MM.1S (cell line): ENCODE measurements around the gene FILIP1.

ENCODE experiments used
- DNase-seq: peaks from one replicate; pipeline ENCODE4 v3.0.0-alpha.2; 2015
- H2AFZ ChIP-seq: fragments of 300-600 bp; sonication (generic); 2 replicates; pipeline ENCODE4 v1.6.0; 2016; ENCODE audit warnings: antibody characterized with exemption, low read length
- H3F3A ChIP-seq: fragments of 300-600 bp; sonication (generic); 2 replicates; pipeline ENCODE4 v1.6.1; 2016; ENCODE audit warnings: mild to moderate bottlenecking, antibody characterized with exemption, low read length, moderate library complexity, mixed read lengths; ENCODE audit not compliant: insufficient read depth
- H3K27ac ChIP-seq: fragments of 300-600 bp; sonication (generic); 2 replicates; pipeline ENCODE4 v1.5.1; 2016; ENCODE audit warnings: mild to moderate bottlenecking, low read length
- H3K27me3 ChIP-seq: fragments of 300-600 bp; sonication (generic); replicated peaks from 2 replicates; pipeline ENCODE4 v1.6.0; 2016; ENCODE audit warnings: low read length; ENCODE audit not compliant: insufficient read depth
- H3K36me3 ChIP-seq: fragments of 300-600 bp; sonication (generic); replicated peaks from 2 replicates; pipeline ENCODE4 v1.6.1; 2016; ENCODE audit warnings: mild to moderate bottlenecking, low read length, mixed read lengths; ENCODE audit not compliant: insufficient read depth
- H3K4me1 ChIP-seq: fragments of 300-600 bp; sonication (generic); 2 replicates; pipeline ENCODE4 v1.6.1; 2016; ENCODE audit warnings: low read length, mixed read lengths
- H3K4me2 ChIP-seq: fragments of 300-600 bp; sonication (generic); 2 replicates; pipeline ENCODE4 v1.6.0; 2016; ENCODE audit warnings: low read depth, low read length
- H3K4me3 ChIP-seq: fragments of 300-600 bp; sonication (generic); 2 replicates; pipeline ENCODE4 v1.5.1; 2016; ENCODE audit warnings: low read length, mixed read lengths
- H3K79me2 ChIP-seq: fragments of 300-600 bp; sonication (generic); 2 replicates; pipeline ENCODE4 v1.6.1; 2016; ENCODE audit warnings: mixed run types, low read length, mixed read lengths
- H3K9ac ChIP-seq: fragments of 300-600 bp; sonication (generic); 2 replicates; pipeline ENCODE4 v1.6.1; 2016; ENCODE audit warnings: low read length, mixed read lengths
- H3K9me2 ChIP-seq: fragments of 300-600 bp; sonication (generic); replicated peaks from 2 replicates; pipeline ENCODE4 v1.6.1; 2016; ENCODE audit warnings: mild to moderate bottlenecking, low read length, mixed read lengths; ENCODE audit not compliant: insufficient read depth
- H3K9me3 ChIP-seq: fragments of 300-600 bp; sonication (generic); replicated peaks from 2 replicates; pipeline ENCODE4 v1.6.1; 2016; ENCODE audit warnings: mild to moderate bottlenecking, low read length, mixed read lengths; ENCODE audit not compliant: insufficient read depth
- H4K20me1 ChIP-seq: fragments of 300-600 bp; sonication (generic); 2 replicates; pipeline ENCODE4 v1.6.1; 2016; ENCODE audit warnings: mild to moderate bottlenecking, low read length, moderate library complexity, mixed read lengths; ENCODE audit not compliant: insufficient read depth
- EZH2 ChIP-seq: fragments of 300-600 bp; sonication (generic); optimal IDR thresholded peaks from 2 replicates; pipeline ENCODE3; 2017; ENCODE audit warnings: low read depth, mild to moderate bottlenecking, antibody characterized with exemption, low read length, mixed read lengths
- EZH2phosphoT487 ChIP-seq: fragments of 300-600 bp; sonication (generic); IDR thresholded peaks from 2 replicates; pipeline ENCODE4 v1.6.1; 2018; ENCODE audit warnings: antibody characterized with exemption, low read length
- TF ChIP-seq, protein P1 (sequence below): fragments of 300-600 bp; sonication (generic); IDR thresholded peaks from 2 replicates; pipeline ENCODE4 v1.5.1; 2016; ENCODE audit warnings: antibody characterized with exemption, low read length, mixed read lengths

FILIP1 gene

DNA sequence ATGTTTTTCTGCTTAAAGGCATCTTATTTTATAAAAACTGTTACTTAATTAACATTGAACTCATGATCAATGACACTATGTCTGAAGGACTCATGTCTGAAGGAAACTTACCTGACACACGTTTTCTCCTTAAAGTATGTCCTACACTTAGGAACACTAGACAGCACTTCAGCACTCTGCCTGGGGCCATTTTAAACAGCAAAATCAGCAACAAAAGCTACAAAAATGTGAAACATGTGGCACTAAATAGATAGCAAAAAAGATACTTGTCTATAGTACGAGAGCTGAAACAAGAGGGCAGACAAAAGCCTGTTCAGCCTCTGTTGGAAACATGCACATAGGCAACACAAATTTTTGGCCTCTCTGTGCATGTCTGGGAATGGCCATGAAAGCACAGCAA, 115.5 kb downstream of the FILIP1 start:
- H3K27me3 ChIP-seq = no peaks in the 10 kb centered on the region
- TF ChIP-seq EZH2 = no peak
- TF ChIP-seq, protein P1, sequence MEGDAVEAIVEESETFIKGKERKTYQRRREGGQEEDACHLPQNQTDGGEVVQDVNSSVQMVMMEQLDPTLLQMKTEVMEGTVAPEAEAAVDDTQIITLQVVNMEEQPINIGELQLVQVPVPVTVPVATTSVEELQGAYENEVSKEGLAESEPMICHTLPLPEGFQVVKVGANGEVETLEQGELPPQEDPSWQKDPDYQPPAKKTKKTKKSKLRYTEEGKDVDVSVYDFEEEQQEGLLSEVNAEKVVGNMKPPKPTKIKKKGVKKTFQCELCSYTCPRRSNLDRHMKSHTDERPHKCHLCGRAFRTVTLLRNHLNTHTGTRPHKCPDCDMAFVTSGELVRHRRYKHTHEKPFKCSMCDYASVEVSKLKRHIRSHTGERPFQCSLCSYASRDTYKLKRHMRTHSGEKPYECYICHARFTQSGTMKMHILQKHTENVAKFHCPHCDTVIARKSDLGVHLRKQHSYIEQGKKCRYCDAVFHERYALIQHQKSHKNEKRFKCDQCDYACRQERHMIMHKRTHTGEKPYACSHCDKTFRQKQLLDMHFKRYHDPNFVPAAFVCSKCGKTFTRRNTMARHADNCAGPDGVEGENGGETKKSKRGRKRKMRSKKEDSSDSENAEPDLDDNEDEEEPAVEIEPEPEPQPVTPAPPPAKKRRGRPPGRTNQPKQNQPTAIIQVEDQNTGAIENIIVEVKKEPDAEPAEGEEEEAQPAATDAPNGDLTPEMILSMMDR = no peak
- no peak for TF ChIP-seq EZH2phosphoT487
- H3K9ac ChIP-seq = no peak overlapping the region
- H3K36me3 ChIP-seq = no peaks in the 10 kb centered on the region
- no peak overlapping the region for H3K27ac ChIP-seq
- H3K9me3 ChIP-seq = no peaks in the 10 kb centered on the region
- no peak overlapping the region for H3K4me3 ChIP-seq
- no peaks in the 10 kb centered on the region for H3F3A ChIP-seq
- H3K4me1 ChIP-seq = no peaks in the 10 kb centered on the region
- H3K4me2 ChIP-seq = no peak overlapping the region
- H4K20me1 ChIP-seq = no peaks in the 10 kb centered on the region
- H3K79me2 ChIP-seq = no peaks in the 10 kb centered on the region
- no peaks in the 10 kb centered on the region for H3K9me2 ChIP-seq
- DNase-seq = no peak
- H2AFZ ChIP-seq = no peak overlapping the region

DNA sequence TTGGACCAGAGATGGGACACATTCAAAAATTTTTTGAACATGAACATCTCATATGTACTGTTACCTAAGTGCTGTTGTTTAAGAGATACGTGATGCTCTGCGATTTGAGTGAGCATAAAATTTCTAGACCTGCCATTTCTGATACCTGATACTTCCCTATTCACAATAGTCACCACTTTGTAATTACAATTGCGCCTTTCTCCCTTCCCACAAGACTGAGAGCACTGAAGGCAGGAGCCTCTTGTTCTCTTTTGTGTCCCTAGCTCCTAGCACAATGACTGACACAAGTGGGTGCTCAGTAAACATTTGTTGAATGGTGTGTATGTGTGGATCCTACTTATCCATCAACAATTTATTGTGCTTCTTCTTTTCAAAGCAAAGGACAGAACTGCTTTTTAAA, 116.2 kb downstream of the FILIP1 start:
- Histone ChIP-seq H2AFZ (no peak overlapping the region), H3K4me3 (no peak overlapping the region), H3K9me3 (no peaks in the 10 kb centered on the region), H3K9ac (no peak overlapping the region), H4K20me1 (no peaks in the 10 kb centered on the region), H3K27me3 (no peaks in the 10 kb centered on the region), H3K79me2 (no peaks in the 10 kb centered on the region), H3K4me2 (no peak overlapping the region), H3K9me2 (no peaks in the 10 kb centered on the region), H3K27ac (no peak overlapping the region), H3K36me3 (no peaks in the 10 kb centered on the region), H3F3A (no peaks in the 10 kb centered on the region), H3K4me1 (no peaks in the 10 kb centered on the region)
- DNase-seq = no peak
- TF ChIP-seq, protein P1 = no peak
- TF ChIP-seq EZH2phosphoT487 = no peak
- TF ChIP-seq EZH2 = no peak

DNA sequence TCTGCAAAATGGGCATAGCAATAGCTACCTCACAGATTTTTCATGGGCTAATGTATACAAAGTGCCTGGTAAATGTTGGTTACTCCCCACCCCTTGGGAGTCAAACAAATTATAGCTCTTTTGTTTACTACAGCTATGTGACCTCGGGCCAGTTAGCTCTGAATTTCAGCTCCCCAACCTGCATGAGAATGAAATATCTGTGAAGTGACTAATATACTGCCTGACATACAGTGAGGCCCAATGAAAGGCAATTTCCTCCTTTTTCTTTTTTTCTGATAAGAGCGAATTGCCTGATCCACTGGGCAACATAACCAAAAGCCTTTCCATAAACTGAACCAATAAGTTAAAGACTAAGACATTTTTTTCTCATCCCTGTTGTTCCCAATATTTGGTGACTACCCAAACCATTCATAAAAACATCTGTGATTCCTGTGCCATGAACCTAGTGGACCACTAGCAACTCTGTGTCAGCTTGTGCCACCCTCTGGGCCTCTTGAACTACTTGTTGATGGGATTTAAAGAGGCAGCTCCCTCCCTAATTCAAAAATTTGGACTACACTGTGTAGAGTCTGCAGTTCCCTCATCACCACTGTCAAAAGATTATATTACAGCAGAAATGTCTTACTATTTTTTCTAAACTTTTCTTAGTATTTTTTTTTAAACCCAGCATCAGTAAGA, 117.1 kb downstream of the FILIP1 start:
- H3K4me3 ChIP-seq = no peak overlapping the region
- no peaks in the 10 kb centered on the region for H3F3A ChIP-seq
- no peak for DNase-seq
- H3K9ac ChIP-seq = no peak overlapping the region
- no peaks in the 10 kb centered on the region for H3K36me3 ChIP-seq
- H3K4me2 ChIP-seq = no peak overlapping the region
- H4K20me1 ChIP-seq = no peaks in the 10 kb centered on the region
- no peaks in the 10 kb centered on the region for H3K27me3 ChIP-seq
- no peak overlapping the region for H2AFZ ChIP-seq
- H3K27ac ChIP-seq = no peak overlapping the region
- H3K4me1 ChIP-seq = no peaks in the 10 kb centered on the region
- H3K9me3 ChIP-seq = no peaks in the 10 kb centered on the region
- H3K9me2 ChIP-seq = no peaks in the 10 kb centered on the region
- TF ChIP-seq, protein P1 = no peak
- TF ChIP-seq EZH2phosphoT487 (no peak), EZH2 (no peak)
- H3K79me2 ChIP-seq = no peaks in the 10 kb centered on the region
